Neural cell (in vitro differentiated cells): ENCODE data around the gene RET. TPM values are rescaled to one million over a fixed set of nuclear protein-coding genes. Genes with fewer than 3 reads are reported as not detected.

Experiments
- H2AFZ ChIP-seq: fragments of 200-600, 300-800 bp; sonication (generic), shearing (Covaris generic); 2 replicates; pipeline ENCODE4 v1.6.0; 2014; ENCODE audit warnings: low read depth, mild to moderate bottlenecking, antibody characterized with exemption, low read length, moderate library complexity
- H3F3A ChIP-seq: fragments of 200-600 bp; shearing (Covaris generic); 2 replicates; pipeline ENCODE4 v1.6.1; 2016; ENCODE audit warnings: mild to moderate bottlenecking, moderate library complexity, mixed read lengths, antibody characterized with exemption, low read length; ENCODE audit not compliant: insufficient read depth, poor library complexity, severe bottlenecking
- H3K27ac ChIP-seq: fragments of 200-600, 300-800 bp; sonication (generic), shearing (Covaris generic); 2 replicates; pipeline ENCODE4 v1.5.1; 2014; ENCODE audit warnings: mild to moderate bottlenecking, low read length, moderate library complexity
- H3K27me3 ChIP-seq: fragments of 300-800, 200-600 bp; sonication (generic), shearing (Covaris generic); 2 replicates; pipeline ENCODE4 v1.6.0; 2014; ENCODE audit warnings: mild to moderate bottlenecking, low read depth, low read length, moderate library complexity; ENCODE audit not compliant: insufficient read depth
- H3K36me3 ChIP-seq: fragments of 300-800, 200-600 bp; sonication (generic), shearing (Covaris generic); 2 replicates; pipeline ENCODE4 v1.5.1; 2014; ENCODE audit warnings: mild to moderate bottlenecking, antibody characterized with exemption, low read length, moderate library complexity; ENCODE audit not compliant: insufficient read depth
- H3K4me2 ChIP-seq: fragments of 300-800, 200-600 bp; sonication (generic), shearing (Covaris generic); 2 replicates; pipeline ENCODE4 v1.6.0; 2014; ENCODE audit warnings: mild to moderate bottlenecking, low read length
- H3K4me3 ChIP-seq: fragments of 300-800, 200-600 bp; sonication (generic), shearing (Covaris generic); 2 replicates; pipeline ENCODE4 v1.5.1; 2014; ENCODE audit warnings: mild to moderate bottlenecking, low read length, moderate library complexity
- H3K79me2 ChIP-seq: fragments of 200-600 bp; shearing (Covaris generic); replicated peaks from 2 replicates; pipeline ENCODE4 v1.6.0; 2014; ENCODE audit warnings: mild to moderate bottlenecking, low read length, moderate library complexity; ENCODE audit not compliant: insufficient read depth
- H3K9ac ChIP-seq: fragments of 300-800, 200-600 bp; sonication (generic), shearing (Covaris generic); 2 replicates; pipeline ENCODE4 v1.6.1; 2016; ENCODE audit warnings: mild to moderate bottlenecking, low read length, mixed read lengths
- H3K9me2 ChIP-seq: fragments of 200-600 bp; shearing (Covaris generic); 2 replicates; pipeline ENCODE4 v1.6.1; 2016; ENCODE audit warnings: mild to moderate bottlenecking, low read length, mixed read lengths; ENCODE audit not compliant: insufficient read depth
- H3K9me3 ChIP-seq: fragments of 200-600, 300-800 bp; sonication (generic), shearing (Covaris generic); 2 replicates; pipeline ENCODE4 v1.6.1; 2016; ENCODE audit warnings: mild to moderate bottlenecking, mixed run types, low read length, moderate library complexity, mixed read lengths
- H4K20me1 ChIP-seq: fragments of 200-600 bp; shearing (Covaris generic); 2 replicates; pipeline ENCODE4 v1.6.1; 2016; ENCODE audit warnings: mild to moderate bottlenecking, mixed run types; ENCODE audit not compliant: insufficient read depth
- EP300 ChIP-seq: fragments of 450-650 bp; conservative IDR thresholded peaks from 2 replicates; pipeline ENCODE4 v1.6.1; 2014; ENCODE audit warnings: antibody characterized with exemption, mild to moderate bottlenecking, moderate library complexity; ENCODE audit not compliant: poor library complexity, severe bottlenecking
- EZH2 ChIP-seq: fragments of 200-600, 300-800 bp; shearing (Covaris generic), sonication (generic); IDR thresholded peaks from 2 replicates; pipeline ENCODE4 v1.6.1; 2014; ENCODE audit warnings: antibody characterized with exemption, low read length, borderline replicate concordance, mild to moderate bottlenecking; ENCODE audit not compliant: insufficient read depth, poor library complexity, severe bottlenecking
- MXI1 ChIP-seq: fragments of 450-650 bp; conservative IDR thresholded peaks from 2 replicates; pipeline ENCODE4 v1.6.1; 2014; ENCODE audit warnings: antibody characterized with exemption, mild to moderate bottlenecking; ENCODE audit not compliant: poor library complexity, severe bottlenecking
- POLR2AphosphoS5 ChIP-seq: IDR thresholded peaks from 2 replicates; pipeline ENCODE4 v1.6.1; 2012
- RAD21 ChIP-seq: fragments of 450-650 bp; conservative IDR thresholded peaks from 2 replicates; pipeline ENCODE4 v1.6.1; 2014; ENCODE audit warnings: antibody characterized with exemption, mild to moderate bottlenecking, moderate library complexity
- REST ChIP-seq: IDR thresholded peaks from 2 replicates; pipeline ENCODE4 v1.6.1; 2012; ENCODE audit warnings: borderline replicate concordance
- SMC3 ChIP-seq: fragments of 450-650 bp; conservative IDR thresholded peaks from 2 replicates; pipeline ENCODE4 v1.6.1; 2014; ENCODE audit warnings: antibody characterized with exemption, mild to moderate bottlenecking, moderate library complexity; ENCODE audit not compliant: poor library complexity
- TAF1 ChIP-seq: IDR thresholded peaks from 2 replicates; pipeline ENCODE4 v1.6.1; 2012; ENCODE audit warnings: low read depth
- polyA plus RNA-seq: library from polyadenylated mRNA; depleted of rRNA; stranded (reverse); fragments of >200 nt; gene quantifications from 2 replicates; pipeline ENCODE4 v1.2.3, GENCODE V29; 2014
- TF ChIP-seq, protein P1 (sequence below): fragments of 450-650 bp; IDR thresholded peaks from 2 replicates; pipeline ENCODE4 v1.5.1; 2014; ENCODE audit warnings: antibody characterized with exemption, mild to moderate bottlenecking, moderate library complexity; ENCODE audit not compliant: poor library complexity, severe bottlenecking

The RET gene
- polyA plus RNA-seq, 1 donor from 2014 or later, result 1.7 TPM

DNA sequence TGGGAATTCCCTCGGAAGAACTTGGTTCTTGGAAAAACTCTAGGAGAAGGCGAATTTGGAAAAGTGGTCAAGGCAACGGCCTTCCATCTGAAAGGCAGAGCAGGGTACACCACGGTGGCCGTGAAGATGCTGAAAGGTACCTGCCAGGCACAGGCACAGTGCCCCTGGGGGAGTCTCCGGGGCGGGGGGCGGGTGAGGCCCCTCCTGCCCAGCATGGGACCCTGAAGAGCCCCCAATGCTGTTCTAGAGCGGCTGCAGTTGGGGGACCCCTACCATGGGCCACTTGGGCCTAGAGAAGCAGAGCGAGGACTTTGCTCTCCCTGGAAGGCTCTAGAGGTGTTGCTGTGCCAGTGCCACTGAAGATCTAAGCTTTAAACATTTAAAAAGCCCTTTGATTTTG is 39.7 kb downstream of the RET start:
- no peaks in the 10 kb centered on the region for H3K36me3 ChIP-seq
- H3K27me3 ChIP-seq, result no peaks in the 10 kb centered on the region
- no peaks in the 10 kb centered on the region for H3F3A ChIP-seq
- no peaks in the 10 kb centered on the region for H4K20me1 ChIP-seq
- H2AFZ ChIP-seq, result no peak overlapping the region
- no peak overlapping the region for H3K4me2 ChIP-seq
- H3K4me3 ChIP-seq, result no peak overlapping the region
- TF ChIP-seq TAF1 (no peak), SMC3 (no peak), EZH2 (no peak), EP300 (no peak)
- H3K27ac ChIP-seq, result no peak overlapping the region
- no peaks in the 10 kb centered on the region for H3K9me3 ChIP-seq
- no peaks in the 10 kb centered on the region for H3K9me2 ChIP-seq
- no peak overlapping the region for H3K9ac ChIP-seq
- no peaks in the 10 kb centered on the region for H3K79me2 ChIP-seq

DNA sequence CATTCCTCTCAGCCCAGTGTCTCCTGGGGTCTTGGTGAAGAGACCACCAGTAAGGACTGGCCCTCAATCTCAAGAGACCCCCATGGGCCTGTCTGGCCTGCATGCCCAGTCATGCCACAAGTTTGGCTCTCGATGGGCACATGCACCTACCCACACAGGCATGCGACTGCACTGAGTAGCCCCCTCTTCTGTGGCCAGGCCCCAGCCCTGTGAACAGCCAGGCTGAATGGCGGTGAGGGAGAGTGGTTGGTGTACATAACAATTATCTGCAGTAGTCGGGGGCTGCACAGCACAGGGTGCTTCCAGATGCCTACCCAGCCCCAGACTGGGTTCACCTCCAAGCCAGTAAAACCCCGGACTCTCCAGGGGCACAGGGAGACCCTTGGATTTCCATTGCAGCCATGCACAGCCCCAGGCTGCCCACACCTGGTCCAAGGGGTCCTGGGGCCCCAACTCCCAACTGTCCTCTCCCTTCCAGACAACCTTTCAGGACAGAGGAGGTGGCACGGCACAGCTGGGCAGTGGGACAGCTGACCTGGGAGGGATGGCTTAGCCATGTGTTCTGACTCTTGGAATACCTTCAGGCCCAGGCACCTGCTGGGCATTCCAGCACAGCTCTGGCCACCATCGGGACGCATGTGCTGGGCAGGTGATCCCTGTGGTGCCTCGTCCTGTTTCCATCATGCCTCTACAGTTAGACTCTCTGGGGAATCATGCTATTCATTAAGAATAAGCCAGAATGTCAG is 40.3 kb downstream of the RET start:
- no peaks in the 10 kb centered on the region for H4K20me1 ChIP-seq
- no peaks in the 10 kb centered on the region for H3K36me3 ChIP-seq
- no peaks in the 10 kb centered on the region for H3K79me2 ChIP-seq
- no peaks in the 10 kb centered on the region for H3K9me2 ChIP-seq
- H3K27ac ChIP-seq, result no peak overlapping the region
- TF ChIP-seq EP300 (no peak), POLR2AphosphoS5 (no peak), TAF1 (no peak), SMC3 (no peak), EZH2 (no peak)
- no peaks in the 10 kb centered on the region for H3F3A ChIP-seq
- H3K4me2 ChIP-seq, result no peak overlapping the region
- no peak overlapping the region for H2AFZ ChIP-seq
- H3K9ac ChIP-seq, result no peak overlapping the region
- H3K27me3 ChIP-seq, result no peaks in the 10 kb centered on the region
- H3K9me3 ChIP-seq, result no peaks in the 10 kb centered on the region
- H3K4me3 ChIP-seq, result no peak overlapping the region

GRCh38 chr10:43117777-43118583 is 41.1 kb downstream of the RET start:
- no peak overlapping the region for H3K4me2 ChIP-seq

More at GRCh38 chr10:43117777-43118583, 41.1 kb downstream of the RET start:
- TF ChIP-seq REST (no peak), SMC3 (no peak), EZH2 (no peak), POLR2AphosphoS5 (no peak), MXI1 (no peak), TAF1 (no peak), EP300 (no peak), RAD21 (no peak)
- TF ChIP-seq, protein P1, sequence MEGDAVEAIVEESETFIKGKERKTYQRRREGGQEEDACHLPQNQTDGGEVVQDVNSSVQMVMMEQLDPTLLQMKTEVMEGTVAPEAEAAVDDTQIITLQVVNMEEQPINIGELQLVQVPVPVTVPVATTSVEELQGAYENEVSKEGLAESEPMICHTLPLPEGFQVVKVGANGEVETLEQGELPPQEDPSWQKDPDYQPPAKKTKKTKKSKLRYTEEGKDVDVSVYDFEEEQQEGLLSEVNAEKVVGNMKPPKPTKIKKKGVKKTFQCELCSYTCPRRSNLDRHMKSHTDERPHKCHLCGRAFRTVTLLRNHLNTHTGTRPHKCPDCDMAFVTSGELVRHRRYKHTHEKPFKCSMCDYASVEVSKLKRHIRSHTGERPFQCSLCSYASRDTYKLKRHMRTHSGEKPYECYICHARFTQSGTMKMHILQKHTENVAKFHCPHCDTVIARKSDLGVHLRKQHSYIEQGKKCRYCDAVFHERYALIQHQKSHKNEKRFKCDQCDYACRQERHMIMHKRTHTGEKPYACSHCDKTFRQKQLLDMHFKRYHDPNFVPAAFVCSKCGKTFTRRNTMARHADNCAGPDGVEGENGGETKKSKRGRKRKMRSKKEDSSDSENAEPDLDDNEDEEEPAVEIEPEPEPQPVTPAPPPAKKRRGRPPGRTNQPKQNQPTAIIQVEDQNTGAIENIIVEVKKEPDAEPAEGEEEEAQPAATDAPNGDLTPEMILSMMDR, result no peak
- Histone ChIP-seq H3K9me3 (no peaks in the 10 kb centered on the region), H3K79me2 (no peaks in the 10 kb centered on the region), H3K9me2 (no peaks in the 10 kb centered on the region), H4K20me1 (no peaks in the 10 kb centered on the region), H3K9ac (no peak overlapping the region), H3F3A (no peaks in the 10 kb centered on the region), H3K27me3 (no peaks in the 10 kb centered on the region), H3K36me3 (no peaks in the 10 kb centered on the region), H3K4me3 (no peak overlapping the region), H2AFZ (no peak overlapping the region), H3K27ac (no peak overlapping the region)
